ENCODE data around the gene TAF1C. TPM values are rescaled to one million over a fixed set of nuclear protein-coding genes. Genes with fewer than 3 reads are reported as not detected.

Gene TAF1C
- total and polyA plus RNA-seq, 9 of the 15 experiments (the other 6 are each of a cell fraction or from before 2014, with no cell fraction given), result 1.5 to 74.8 (median 21.0) TPM

DNA sequence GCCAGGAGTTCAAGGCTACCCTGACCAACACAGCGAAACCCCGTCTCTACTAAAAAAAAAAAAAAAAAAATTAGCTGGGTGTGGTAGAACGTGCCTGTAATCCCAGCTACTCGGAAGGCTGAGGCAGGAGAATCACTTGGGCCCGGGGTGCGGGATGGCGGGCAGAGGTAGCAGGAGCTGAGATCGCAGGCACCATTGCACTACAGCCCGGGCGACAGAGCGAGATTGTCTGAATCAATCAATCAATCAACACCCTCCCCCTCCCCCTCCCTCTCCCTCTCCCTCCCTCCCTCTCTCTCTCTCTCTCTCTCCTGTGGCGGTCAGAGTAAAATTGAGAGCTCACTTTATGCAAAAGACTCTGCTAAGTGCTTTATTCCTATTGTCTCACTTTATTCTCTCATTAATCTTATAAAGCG lies 43.1 kb downstream of the TAF1C start (continued):
- TF ChIP-seq, protein P1, sequence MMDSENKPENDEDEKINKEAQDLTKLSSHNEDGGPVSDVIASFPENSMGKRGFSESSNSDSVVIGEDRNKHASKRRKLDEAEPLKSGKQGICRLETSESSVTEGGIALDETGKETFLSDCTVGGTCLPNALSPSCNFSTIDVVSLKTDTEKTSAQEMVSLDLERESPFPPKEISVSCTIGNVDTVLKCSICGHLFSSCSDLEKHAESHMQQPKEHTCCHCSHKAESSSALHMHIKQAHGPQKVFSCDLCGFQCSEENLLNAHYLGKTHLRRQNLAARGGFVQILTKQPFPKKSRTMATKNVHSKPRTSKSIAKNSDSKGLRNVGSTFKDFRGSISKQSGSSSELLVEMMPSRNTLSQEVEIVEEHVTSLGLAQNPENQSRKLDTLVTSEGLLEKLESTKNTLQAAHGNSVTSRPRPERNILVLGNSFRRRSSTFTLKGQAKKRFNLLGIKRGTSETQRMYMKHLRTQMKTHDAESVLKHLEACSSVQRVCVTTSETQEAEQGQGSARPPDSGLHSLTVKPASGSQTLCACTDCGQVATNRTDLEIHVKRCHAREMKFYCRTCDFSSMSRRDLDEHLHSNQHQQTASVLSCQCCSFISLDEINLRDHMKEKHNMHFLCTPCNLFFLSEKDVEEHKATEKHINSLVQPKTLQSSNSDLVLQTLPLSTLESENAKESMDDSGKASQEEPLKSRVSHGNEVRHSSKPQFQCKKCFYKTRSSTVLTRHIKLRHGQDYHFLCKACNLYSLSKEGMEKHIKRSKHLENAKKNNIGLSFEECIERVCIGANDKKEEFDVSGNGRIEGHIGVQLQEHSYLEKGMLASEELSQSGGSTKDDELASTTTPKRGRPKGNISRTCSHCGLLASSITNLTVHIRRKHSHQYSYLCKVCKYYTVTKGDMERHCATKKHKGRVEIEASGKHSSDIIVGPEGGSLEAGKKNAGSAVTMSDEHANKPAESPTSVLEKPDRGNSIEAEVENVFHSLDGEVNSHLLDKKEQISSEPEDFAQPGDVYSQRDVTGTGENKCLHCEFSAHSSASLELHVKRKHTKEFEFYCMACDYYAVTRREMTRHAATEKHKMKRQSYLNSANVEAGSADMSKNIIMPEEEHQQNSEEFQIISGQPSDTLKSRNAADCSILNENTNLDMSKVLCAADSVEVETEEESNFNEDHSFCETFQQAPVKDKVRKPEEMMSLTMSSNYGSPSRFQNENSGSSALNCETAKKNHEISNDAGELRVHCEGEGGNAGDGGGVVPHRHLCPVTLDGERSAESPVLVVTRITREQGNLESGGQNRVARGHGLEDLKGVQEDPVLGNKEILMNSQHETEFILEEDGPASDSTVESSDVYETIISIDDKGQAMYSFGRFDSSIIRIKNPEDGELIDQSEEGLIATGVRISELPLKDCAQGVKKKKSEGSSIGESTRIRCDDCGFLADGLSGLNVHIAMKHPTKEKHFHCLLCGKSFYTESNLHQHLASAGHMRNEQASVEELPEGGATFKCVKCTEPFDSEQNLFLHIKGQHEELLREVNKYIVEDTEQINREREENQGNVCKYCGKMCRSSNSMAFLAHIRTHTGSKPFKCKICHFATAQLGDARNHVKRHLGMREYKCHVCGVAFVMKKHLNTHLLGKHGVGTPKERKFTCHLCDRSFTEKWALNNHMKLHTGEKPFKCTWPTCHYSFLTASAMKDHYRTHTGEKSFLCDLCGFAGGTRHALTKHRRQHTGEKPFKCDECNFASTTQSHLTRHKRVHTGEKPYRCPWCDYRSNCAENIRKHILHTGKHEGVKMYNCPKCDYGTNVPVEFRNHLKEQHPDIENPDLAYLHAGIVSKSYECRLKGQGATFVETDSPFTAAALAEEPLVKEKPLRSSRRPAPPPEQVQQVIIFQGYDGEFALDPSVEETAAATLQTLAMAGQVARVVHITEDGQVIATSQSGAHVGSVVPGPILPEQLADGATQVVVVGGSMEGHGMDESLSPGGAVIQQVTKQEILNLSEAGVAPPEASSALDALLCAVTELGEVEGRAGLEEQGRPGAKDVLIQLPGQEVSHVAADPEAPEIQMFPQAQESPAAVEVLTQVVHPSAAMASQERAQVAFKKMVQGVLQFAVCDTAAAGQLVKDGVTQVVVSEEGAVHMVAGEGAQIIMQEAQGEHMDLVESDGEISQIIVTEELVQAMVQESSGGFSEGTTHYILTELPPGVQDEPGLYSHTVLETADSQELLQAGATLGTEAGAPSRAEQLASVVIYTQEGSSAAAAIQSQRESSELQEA (IDR thresholded peaks at IDR 0.05; ENCODE audit: low read depth), result 0 out of 2 replicates have a peak, but pooled peaks have one; percentile 17
- TF ChIP-seq NEUROD1 (IDR thresholded peaks at IDR 0.05; ENCODE audit: borderline replicate concordance, low read depth, low read length, partially characterized antibody), result peak; percentile 35
- TF ChIP-seq, protein P2, sequence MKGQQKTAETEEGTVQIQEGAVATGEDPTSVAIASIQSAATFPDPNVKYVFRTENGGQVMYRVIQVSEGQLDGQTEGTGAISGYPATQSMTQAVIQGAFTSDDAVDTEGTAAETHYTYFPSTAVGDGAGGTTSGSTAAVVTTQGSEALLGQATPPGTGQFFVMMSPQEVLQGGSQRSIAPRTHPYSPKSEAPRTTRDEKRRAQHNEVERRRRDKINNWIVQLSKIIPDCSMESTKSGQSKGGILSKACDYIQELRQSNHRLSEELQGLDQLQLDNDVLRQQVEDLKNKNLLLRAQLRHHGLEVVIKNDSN (CRISPR knock-in tag; IDR thresholded peaks at IDR 0.05), result no peak
- 0 out of 2 replicates have a peak, but pooled peaks have one; percentile 15 for TF ChIP-seq ARID1B (IDR thresholded peaks at IDR 0.05)
- TF ChIP-seq DPF2 (IDR thresholded peaks at IDR 0.05), result 0 out of 2 replicates have a peak, but pooled peaks have one; percentile 51
- TF ChIP-seq RBBP5 (IDR thresholded peaks at IDR 0.05; ENCODE audit: borderline replicate concordance, insufficient read depth, low read length, poor library complexity, severe bottlenecking), result peak; percentile 1
- 0 out of 2 replicates have a peak, but pooled peaks have one; percentile 27 for TF ChIP-seq PHF21A (IDR thresholded peaks at IDR 0.05; ENCODE audit: borderline replicate concordance, low read depth)
- TF ChIP-seq, protein P3, sequence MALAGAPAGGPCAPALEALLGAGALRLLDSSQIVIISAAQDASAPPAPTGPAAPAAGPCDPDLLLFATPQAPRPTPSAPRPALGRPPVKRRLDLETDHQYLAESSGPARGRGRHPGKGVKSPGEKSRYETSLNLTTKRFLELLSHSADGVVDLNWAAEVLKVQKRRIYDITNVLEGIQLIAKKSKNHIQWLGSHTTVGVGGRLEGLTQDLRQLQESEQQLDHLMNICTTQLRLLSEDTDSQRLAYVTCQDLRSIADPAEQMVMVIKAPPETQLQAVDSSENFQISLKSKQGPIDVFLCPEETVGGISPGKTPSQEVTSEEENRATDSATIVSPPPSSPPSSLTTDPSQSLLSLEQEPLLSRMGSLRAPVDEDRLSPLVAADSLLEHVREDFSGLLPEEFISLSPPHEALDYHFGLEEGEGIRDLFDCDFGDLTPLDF (CRISPR knock-in tag; IDR thresholded peaks at IDR 0.05), result no peak
- TF ChIP-seq ADNP (tag; IDR thresholded peaks at IDR 0.05), result 0 out of 2 replicates have a peak, but pooled peaks have one; percentile 18
